Hepatocyte (in vitro differentiated cells): Measurements from ENCODE around the gene DENND4C.

ENCODE experiments used
- EZH2 ChIP-seq: fragments of 200-600 bp; sonication (generic); IDR thresholded peaks from 2 replicates; pipeline ENCODE4 v1.6.1; 2016; ENCODE audit warnings: antibody characterized with exemption, mild to moderate bottlenecking, borderline replicate concordance
- TF ChIP-seq, protein P1 (sequence below): fragments of 200-600 bp; sonication (generic); IDR thresholded peaks from 2 replicates; pipeline ENCODE4 v1.5.1; 2016; ENCODE audit warnings: antibody characterized with exemption, mild to moderate bottlenecking; ENCODE audit not compliant: poor library complexity

DNA sequence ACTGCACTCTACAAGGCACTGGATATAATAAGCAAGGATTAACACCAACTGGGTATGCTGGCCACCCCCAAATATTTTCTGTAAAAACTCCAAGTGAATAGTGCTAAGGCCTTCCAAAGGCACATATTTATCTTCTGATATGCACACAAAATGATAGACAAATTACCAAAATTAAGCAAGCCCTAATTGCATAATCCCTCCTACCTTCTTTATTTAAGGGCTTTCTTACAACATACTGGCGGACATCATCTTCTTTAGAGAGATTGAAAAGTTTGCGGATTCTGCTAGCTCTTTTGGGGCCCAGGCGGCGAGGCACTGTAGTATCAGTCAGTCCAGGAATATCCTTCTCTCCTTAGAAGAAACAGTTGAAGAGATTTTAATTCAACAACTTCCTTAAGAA lies 147.7 kb downstream of the DENND4C start:
- TF ChIP-seq, protein P1, sequence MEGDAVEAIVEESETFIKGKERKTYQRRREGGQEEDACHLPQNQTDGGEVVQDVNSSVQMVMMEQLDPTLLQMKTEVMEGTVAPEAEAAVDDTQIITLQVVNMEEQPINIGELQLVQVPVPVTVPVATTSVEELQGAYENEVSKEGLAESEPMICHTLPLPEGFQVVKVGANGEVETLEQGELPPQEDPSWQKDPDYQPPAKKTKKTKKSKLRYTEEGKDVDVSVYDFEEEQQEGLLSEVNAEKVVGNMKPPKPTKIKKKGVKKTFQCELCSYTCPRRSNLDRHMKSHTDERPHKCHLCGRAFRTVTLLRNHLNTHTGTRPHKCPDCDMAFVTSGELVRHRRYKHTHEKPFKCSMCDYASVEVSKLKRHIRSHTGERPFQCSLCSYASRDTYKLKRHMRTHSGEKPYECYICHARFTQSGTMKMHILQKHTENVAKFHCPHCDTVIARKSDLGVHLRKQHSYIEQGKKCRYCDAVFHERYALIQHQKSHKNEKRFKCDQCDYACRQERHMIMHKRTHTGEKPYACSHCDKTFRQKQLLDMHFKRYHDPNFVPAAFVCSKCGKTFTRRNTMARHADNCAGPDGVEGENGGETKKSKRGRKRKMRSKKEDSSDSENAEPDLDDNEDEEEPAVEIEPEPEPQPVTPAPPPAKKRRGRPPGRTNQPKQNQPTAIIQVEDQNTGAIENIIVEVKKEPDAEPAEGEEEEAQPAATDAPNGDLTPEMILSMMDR = no peak
- no peak for TF ChIP-seq EZH2
